ENCODE data around the gene MEGF11.

Gene MEGF11

GRCh38 chr15:66019826-66020398 lies 233.6 kb downstream of the MEGF11 start:
- no peak for TF ChIP-seq CTCF (conservative IDR thresholded peaks at IDR 0.05; ENCODE audit: low read length)
- H3K4me3 ChIP-seq (ENCODE audit: low read length), result no peak overlapping the region
- DNase-seq (ENCODE audit: low read depth), result no peak

- TF ChIP-seq CTCF (conservative IDR thresholded peaks at IDR 0.05; ENCODE audit: low read length), result no peak
- H3K4me3 ChIP-seq (ENCODE audit: low read length), result no peak overlapping the region
- no peak for DNase-seq (ENCODE audit: low read depth)
Measured at GRCh38 chr15:66019368-66019767, 234.2 kb downstream of the MEGF11 start.

GRCh38 chr15:66018488-66018797 lies 235.1 kb downstream of the MEGF11 start:
- DNase-seq (ENCODE audit: low read depth), result no peak
- no peak overlapping the region for H3K4me3 ChIP-seq (ENCODE audit: low read length)
- no peak for TF ChIP-seq CTCF (conservative IDR thresholded peaks at IDR 0.05; ENCODE audit: low read length)

- H3K4me3 ChIP-seq (ENCODE audit: low read length), result no peak overlapping the region
- no peak for DNase-seq (ENCODE audit: low read depth)
- no peak for TF ChIP-seq CTCF (conservative IDR thresholded peaks at IDR 0.05; ENCODE audit: low read length)
Measured at GRCh38 chr15:66017792-66018487, 235.6 kb downstream of the MEGF11 start.

- no peak overlapping the region for H3K4me3 ChIP-seq (ENCODE audit: low read length)
- no peak for DNase-seq (ENCODE audit: low read depth)
- TF ChIP-seq CTCF (conservative IDR thresholded peaks at IDR 0.05; ENCODE audit: low read length), result no peak
Measured at GRCh38 chr15:66017000-66017399, 236.6 kb downstream of the MEGF11 start.

- no peak for DNase-seq (ENCODE audit: low read depth)
- no peak overlapping the region for H3K4me3 ChIP-seq (ENCODE audit: low read length)
- no peak for TF ChIP-seq CTCF (conservative IDR thresholded peaks at IDR 0.05; ENCODE audit: low read length)
Measured at GRCh38 chr15:66016199-66016598, 237.4 kb downstream of the MEGF11 start.

- no peak for DNase-seq (ENCODE audit: low read depth)
- H3K4me3 ChIP-seq (ENCODE audit: low read length), result no peak overlapping the region
- TF ChIP-seq CTCF (conservative IDR thresholded peaks at IDR 0.05; ENCODE audit: low read length), result no peak
Measured at GRCh38 chr15:66014635-66015182, 238.8 kb downstream of the MEGF11 start.

Measured in AG10803 (cell line).